Adipose tissue (tissue), 3 donors: ENCODE data around the gene PLEKHA6. TPM values are rescaled to one million over a fixed set of nuclear protein-coding genes. Genes with fewer than 3 reads are reported as not detected.
"Not testable (repeated sequence)": the region's sequence is repeated elsewhere in the genome, so short reads cannot be mapped to it uniquely, and the experiment has no call there.

Source experiments
- H3K27ac ChIP-seq: one replicate; pipeline ENCODE4 v1.5.1; 2013; ENCODE audit warnings: low read depth, low read length
- WGBS, 3 donors: extraction: QIAGEN DNeasy Blood & Tissue Kit; methylation state at CpG; one replicate each; pipeline ENCODE4 v1.1.7; 2013; 5-methylcytosine and 5-hydroxymethylcytosine counted together
- polyA plus RNA-seq, 3 donors: library from polyadenylated mRNA; stranded (reverse); fragments of 200-250 nt; gene quantifications; one replicate each; pipeline ENCODE4 v1.2.3, GENCODE V29; 2013
- donor health status: healthy with polysubstance abuse.
- donor health status: Bipolar disorder and iron deficiency.
- donor health status: healthy.

The PLEKHA6 gene
- polyA plus RNA-seq, 3 donors = 2.3 to 9.3 (median 4.2) TPM

- H3K27ac ChIP-seq = no peak overlapping the region
- WGBS, 3 donors = 72 to 87% (median 79%) methylated on average over 8 of the region's 8 CpGs
These were observed 37.3 kb downstream of the PLEKHA6 start for GRCh38 chr1:204322339-204322868.

- no peak overlapping the region for H3K27ac ChIP-seq
- 51 to 73% (median 65%) methylated on average over 2 of the region's 2 CpGs for WGBS, 3 donors
These were observed 38.1 kb downstream of the PLEKHA6 start for GRCh38 chr1:204321665-204322064.

GRCh38 chr1:204321051-204321450 is 38.7 kb downstream of the PLEKHA6 start:
- WGBS, 3 donors = 92 to 100% (median 92%) methylated on average over 2 of the region's 2 CpGs
- H3K27ac ChIP-seq = no peak overlapping the region

GRCh38 chr1:204320382-204320804 is 39.3 kb downstream of the PLEKHA6 start:
- H3K27ac ChIP-seq = no peak overlapping the region
- 71 to 82% (median 82%) methylated on average over 5 of the region's 5 CpGs for WGBS, 3 donors

GRCh38 chr1:204319462-204319861 is 40.3 kb downstream of the PLEKHA6 start:
- 82 to 92% (median 85%) methylated on average over 6 of the region's 6 CpGs for WGBS, 3 donors

GRCh38 chr1:204319027-204319426 is 40.7 kb downstream of the PLEKHA6 start:
- 63 to 83% (median 75%) methylated on average over 5 of the region's 5 CpGs for WGBS, 3 donors
- no peak overlapping the region for H3K27ac ChIP-seq

More at GRCh38 chr1:204319462-204319861, 40.3 kb downstream of the PLEKHA6 start:
- no peak overlapping the region for H3K27ac ChIP-seq

- WGBS, 3 donors = 77 to 93% (median 89%) methylated on average over 5 of the region's 5 CpGs
- no peak overlapping the region for H3K27ac ChIP-seq
These were observed 41.4 kb downstream of the PLEKHA6 start for GRCh38 chr1:204318324-204318723.

GRCh38 chr1:204317170-204317569 is 42.6 kb downstream of the PLEKHA6 start:
- H3K27ac ChIP-seq = no peak overlapping the region
- WGBS, 3 donors = 55 to 78% (median 67%) methylated on average over 5 of the region's 5 CpGs

GRCh38 chr1:204316164-204316563 is 43.6 kb downstream of the PLEKHA6 start:
- no peak overlapping the region for H3K27ac ChIP-seq
- 46 to 73% (median 63%) methylated on average over 6 of the region's 6 CpGs for WGBS, 3 donors

- H3K27ac ChIP-seq = no peak overlapping the region
- WGBS, 3 donors = 71 to 82% (median 77%) methylated on average over 12 of the region's 12 CpGs
These were observed 44.7 kb downstream of the PLEKHA6 start for GRCh38 chr1:204314893-204315658.

GRCh38 chr1:204314171-204314892 is 45.4 kb downstream of the PLEKHA6 start:
- WGBS, 3 donors = 78 to 83% (median 81%) methylated on average over 7 of the region's 7 CpGs
- no peak overlapping the region for H3K27ac ChIP-seq

GRCh38 chr1:204313675-204314074 is 46.1 kb downstream of the PLEKHA6 start:
- H3K27ac ChIP-seq = no peak overlapping the region

GRCh38 chr1:204310970-204311369 is 48.8 kb downstream of the PLEKHA6 start:
- not testable (repeated sequence) for H3K27ac ChIP-seq
- WGBS, 3 donors = 90 to 94% (median 91%) methylated on average over 4 of the region's 4 CpGs

More at GRCh38 chr1:204313675-204314074, 46.1 kb downstream of the PLEKHA6 start:
- 31 to 37% (median 35%) methylated on average over 4 of the region's 4 CpGs for WGBS, 3 donors

- WGBS, 3 donors = 47 to 73% (median 70%) methylated on average over 4 of the region's 4 CpGs
- no peak overlapping the region for H3K27ac ChIP-seq
These were observed 51.6 kb downstream of the PLEKHA6 start for GRCh38 chr1:204308023-204308628.

- H3K27ac ChIP-seq = no peak overlapping the region
- 26 to 56% (median 44%) methylated on average over 12 of the region's 12 CpGs for WGBS, 3 donors
These were observed 52.3 kb downstream of the PLEKHA6 start for GRCh38 chr1:204307334-204307883.

GRCh38 chr1:204306076-204306475 is 53.7 kb downstream of the PLEKHA6 start:
- WGBS, 3 donors = 86 to 98% (median 89%) methylated on average over 3 of the region's 3 CpGs
- H3K27ac ChIP-seq = no peak overlapping the region

- no peak overlapping the region for H3K27ac ChIP-seq
- 62 to 77% (median 64%) methylated on average over 4 of the region's 4 CpGs for WGBS, 3 donors
These were observed 55.7 kb downstream of the PLEKHA6 start for GRCh38 chr1:204304067-204304466.

GRCh38 chr1:204302769-204303168 is 57.0 kb downstream of the PLEKHA6 start:
- WGBS, 3 donors = 95 to 100% (median 95%) methylated on average over 3 of the region's 3 CpGs
- no peak overlapping the region for H3K27ac ChIP-seq
